ENCODE measurements around the gene FGF10. TPM values are rescaled to one million over a fixed set of nuclear protein-coding genes. Genes with fewer than 3 reads are reported as not detected.

Gene FGF10
- total RNA-seq: not detected

GRCh38 chr5:44389090-44389822, at the start of gene FGF10:
Gene FGF10, minus strand, starts transcription at chr5:44389420. Its CDS starts 738 bp downstream, at chr5:44388682.
- Mint-ChIP-seq H3K27me3 (peaks cover 48% of the 10 kb centered on the region), H3K36me3 (no peaks in the 10 kb centered on the region), H3K4me1 (peaks cover 8% of the 10 kb centered on the region), H3K9me3 (peaks cover 1% of the 10 kb centered on the region), H3K27ac (no peak within 1 kb of the TSS), H3K4me3 (no peak within 1 kb of the TSS)
- DNase-seq: no peak

GRCh38 chr5:44426944-44427343, 37.7 kb upstream of the FGF10 start:
- H3K36me3 Mint-ChIP-seq: no peaks in the 10 kb centered on the region
- DNase-seq: no peak
- no peaks in the 10 kb centered on the region for H3K27me3 Mint-ChIP-seq
- H3K4me3 Mint-ChIP-seq: no peak overlapping the region
- H3K9me3 Mint-ChIP-seq: no peaks in the 10 kb centered on the region
- H3K4me1 Mint-ChIP-seq: no peaks in the 10 kb centered on the region
- no peak overlapping the region for H3K27ac Mint-ChIP-seq

GRCh38 chr5:44412286-44412685, 23.1 kb upstream of the FGF10 start:
- Mint-ChIP-seq H3K27me3 (no peaks in the 10 kb centered on the region), H3K4me3 (no peak overlapping the region), H3K4me1 (no peaks in the 10 kb centered on the region), H3K9me3 (no peaks in the 10 kb centered on the region), H3K27ac (no peak overlapping the region), H3K36me3 (no peaks in the 10 kb centered on the region)
- no peak for DNase-seq

- no peaks in the 10 kb centered on the region for H3K4me1 Mint-ChIP-seq
- H3K27me3 Mint-ChIP-seq: no peaks in the 10 kb centered on the region
- DNase-seq: no peak
- H3K9me3 Mint-ChIP-seq: peaks cover 3% of the 10 kb centered on the region
- H3K36me3 Mint-ChIP-seq: no peaks in the 10 kb centered on the region
- no peak overlapping the region for H3K4me3 Mint-ChIP-seq
- no peak overlapping the region for H3K27ac Mint-ChIP-seq
These were observed 12.9 kb upstream of the FGF10 start for GRCh38 chr5:44402084-44402483.

GRCh38 chr5:44401611-44402010, 12.4 kb upstream of the FGF10 start:
- Mint-ChIP-seq H3K36me3 (no peaks in the 10 kb centered on the region), H3K27me3 (no peaks in the 10 kb centered on the region), H3K9me3 (peaks cover 3% of the 10 kb centered on the region), H3K4me3 (no peak overlapping the region), H3K27ac (no peak overlapping the region), H3K4me1 (no peaks in the 10 kb centered on the region)
- no peak for DNase-seq

- peaks cover 3% of the 10 kb centered on the region for H3K9me3 Mint-ChIP-seq
- DNase-seq: no peak
These were observed 9.2 kb upstream of the FGF10 start for GRCh38 chr5:44398382-44398781.

GRCh38 chr5:44396312-44396711, 7.1 kb upstream of the FGF10 start:
- H3K4me3 Mint-ChIP-seq: no peak overlapping the region
- H3K27me3 Mint-ChIP-seq: peaks cover 6% of the 10 kb centered on the region
- H3K36me3 Mint-ChIP-seq: no peaks in the 10 kb centered on the region
- no peak overlapping the region for H3K27ac Mint-ChIP-seq
- H3K4me1 Mint-ChIP-seq: no peaks in the 10 kb centered on the region
- DNase-seq: no peak
- H3K9me3 Mint-ChIP-seq: peaks cover 1% of the 10 kb centered on the region

More at GRCh38 chr5:44398382-44398781, 9.2 kb upstream of the FGF10 start:
- no peak overlapping the region for H3K27ac Mint-ChIP-seq
- H3K36me3 Mint-ChIP-seq: no peaks in the 10 kb centered on the region
- H3K4me1 Mint-ChIP-seq: no peaks in the 10 kb centered on the region
- no peaks in the 10 kb centered on the region for H3K27me3 Mint-ChIP-seq
- H3K4me3 Mint-ChIP-seq: no peak overlapping the region

GRCh38 chr5:44390351-44390750, 1.1 kb upstream of the FGF10 start:
- Mint-ChIP-seq H3K4me1 (peaks cover 8% of the 10 kb centered on the region), H3K27ac (no peak overlapping the region), H3K9me3 (peaks cover 1% of the 10 kb centered on the region), H3K36me3 (no peaks in the 10 kb centered on the region), H3K4me3 (no peak overlapping the region), H3K27me3 (peaks cover 47% of the 10 kb centered on the region)
- DNase-seq: no peak

GRCh38 chr5:44389823-44390143, 563 bp upstream of the FGF10 start:
- Mint-ChIP-seq H3K27ac (no peak overlapping the region), H3K36me3 (no peaks in the 10 kb centered on the region), H3K9me3 (peaks cover 1% of the 10 kb centered on the region), H3K27me3 (peaks cover 47% of the 10 kb centered on the region), H3K4me1 (peaks cover 8% of the 10 kb centered on the region), H3K4me3 (no peak overlapping the region)
- DNase-seq: no peak

- DNase-seq: no peak
- H3K27ac Mint-ChIP-seq: no peak overlapping the region
- H3K4me3 Mint-ChIP-seq: no peak overlapping the region
- peaks cover 52% of the 10 kb centered on the region for H3K27me3 Mint-ChIP-seq
- no peaks in the 10 kb centered on the region for H3K36me3 Mint-ChIP-seq
- H3K4me1 Mint-ChIP-seq: peaks cover 8% of the 10 kb centered on the region
- peaks cover 1% of the 10 kb centered on the region for H3K9me3 Mint-ChIP-seq
These were observed 715 bp downstream of the FGF10 start for GRCh38 chr5:44388321-44389089.

- no peak overlapping the region for H3K27ac Mint-ChIP-seq
- H3K27me3 Mint-ChIP-seq: peaks cover 52% of the 10 kb centered on the region
- no peaks in the 10 kb centered on the region for H3K36me3 Mint-ChIP-seq
- H3K4me1 Mint-ChIP-seq: peaks cover 8% of the 10 kb centered on the region
- no peak overlapping the region for H3K4me3 Mint-ChIP-seq
- H3K9me3 Mint-ChIP-seq: peaks cover 1% of the 10 kb centered on the region
- no peak for DNase-seq
These were observed 1.3 kb downstream of the FGF10 start for GRCh38 chr5:44387921-44388320.

GRCh38 chr5:44387406-44387805, 1.8 kb downstream of the FGF10 start:
- H3K9me3 Mint-ChIP-seq: no peaks in the 10 kb centered on the region
- no peak overlapping the region for H3K27ac Mint-ChIP-seq
- peaks cover 52% of the 10 kb centered on the region for H3K27me3 Mint-ChIP-seq
- peaks cover 8% of the 10 kb centered on the region for H3K4me1 Mint-ChIP-seq
- no peak for DNase-seq
- no peak overlapping the region for H3K4me3 Mint-ChIP-seq
- H3K36me3 Mint-ChIP-seq: no peaks in the 10 kb centered on the region

- no peak for DNase-seq
- no peaks in the 10 kb centered on the region for H3K9me3 Mint-ChIP-seq
- H3K4me1 Mint-ChIP-seq: peaks cover 8% of the 10 kb centered on the region
- no peaks in the 10 kb centered on the region for H3K36me3 Mint-ChIP-seq
- H3K27me3 Mint-ChIP-seq: peaks cover 40% of the 10 kb centered on the region
- H3K27ac Mint-ChIP-seq: no peak overlapping the region
- no peak overlapping the region for H3K4me3 Mint-ChIP-seq
These were observed 3.8 kb downstream of the FGF10 start for GRCh38 chr5:44385291-44385900.

- Mint-ChIP-seq H3K36me3 (no peaks in the 10 kb centered on the region), H3K27me3 (peaks cover 34% of the 10 kb centered on the region), H3K4me1 (peaks cover 5% of the 10 kb centered on the region), H3K4me3 (no peak overlapping the region), H3K27ac (no peak overlapping the region), H3K9me3 (no peaks in the 10 kb centered on the region)
- DNase-seq: no peak
These were observed 4.4 kb downstream of the FGF10 start for GRCh38 chr5:44384816-44385215.

- no peaks in the 10 kb centered on the region for H3K36me3 Mint-ChIP-seq
- H3K4me1 Mint-ChIP-seq: no peaks in the 10 kb centered on the region
- no peak for DNase-seq
- H3K27ac Mint-ChIP-seq: no peak overlapping the region
- H3K27me3 Mint-ChIP-seq: peaks cover 16% of the 10 kb centered on the region
- H3K4me3 Mint-ChIP-seq: no peak overlapping the region
- H3K9me3 Mint-ChIP-seq: peaks cover 2% of the 10 kb centered on the region
These were observed 6.3 kb downstream of the FGF10 start for GRCh38 chr5:44382894-44383293.
